Left ventricle myocardium inferior (tissue), 1 donor: ENCODE results near the gene PACRGL. TPM values are rescaled to one million over a fixed set of nuclear protein-coding genes. Genes with fewer than 3 reads are reported as not detected.

Source experiments
- DNase-seq: peaks from one replicate; pipeline ENCODE4 v3.0.0-alpha.2; 2020
- H3K27ac ChIP-seq: fragments of 200-600 bp; replicated peaks from 2 replicates; pipeline ENCODE4 v1.8.0; 2021
- H3K27me3 ChIP-seq: fragments of 200-600 bp; 2 replicates; pipeline ENCODE4 v1.8.0; 2021; ENCODE audit warnings: low read depth
- H3K36me3 ChIP-seq: fragments of 200-600 bp; 2 replicates; pipeline ENCODE4 v1.8.0; 2021
- H3K4me1 ChIP-seq: fragments of 200-600 bp; 2 replicates; pipeline ENCODE4 v1.8.0; 2021
- H3K4me3 ChIP-seq: fragments of 200-600 bp; 2 replicates; pipeline ENCODE4 v1.8.0; 2021; ENCODE audit warnings: mild to moderate bottlenecking, moderate library complexity
- H3K9me3 ChIP-seq: fragments of 200-600 bp; replicated peaks from 2 replicates; pipeline ENCODE4 v1.8.0; 2021
- intact Hi-C: fragments of 100-400 bp; cut with micrococcal nuclease; formaldehyde crosslinking; loops from one replicate; pipeline ENCODE4 v1.11.0; 2022
- long read RNA-seq: library from polyadenylated mRNA; unstranded; transcript quantifications from one replicate; pipeline ENCODE4 v2.0.0, GENCODE V29; 2021
- total RNA-seq: library from RNA; stranded (reverse); fragmentation: NEBNext Ultra II Directional; extraction: Animal tissue kit (Norgen Biotek cat#: 25700); gene quantifications from one replicate; pipeline ENCODE4 v1.2.1, GENCODE V29; 2021
- TF ChIP-seq, protein P1 (sequence below): fragments of 200-600 bp; IDR thresholded peaks from 2 replicates; pipeline ENCODE4 v1.8.0; 2021; ENCODE audit warnings: antibody characterized with exemption, mild to moderate bottlenecking, borderline replicate concordance
- donor health status: DM: no; HTN: yes; CAD: no; lungs with severe emphysema.

PACRGL gene
- total RNA-seq, result 9.8 TPM
- long read RNA-seq, partial matches to known transcripts, result 0 of 5 reads
- long read RNA-seq, other reads (novel, unspliced or antisense), result 5 of 5 reads

DNA sequence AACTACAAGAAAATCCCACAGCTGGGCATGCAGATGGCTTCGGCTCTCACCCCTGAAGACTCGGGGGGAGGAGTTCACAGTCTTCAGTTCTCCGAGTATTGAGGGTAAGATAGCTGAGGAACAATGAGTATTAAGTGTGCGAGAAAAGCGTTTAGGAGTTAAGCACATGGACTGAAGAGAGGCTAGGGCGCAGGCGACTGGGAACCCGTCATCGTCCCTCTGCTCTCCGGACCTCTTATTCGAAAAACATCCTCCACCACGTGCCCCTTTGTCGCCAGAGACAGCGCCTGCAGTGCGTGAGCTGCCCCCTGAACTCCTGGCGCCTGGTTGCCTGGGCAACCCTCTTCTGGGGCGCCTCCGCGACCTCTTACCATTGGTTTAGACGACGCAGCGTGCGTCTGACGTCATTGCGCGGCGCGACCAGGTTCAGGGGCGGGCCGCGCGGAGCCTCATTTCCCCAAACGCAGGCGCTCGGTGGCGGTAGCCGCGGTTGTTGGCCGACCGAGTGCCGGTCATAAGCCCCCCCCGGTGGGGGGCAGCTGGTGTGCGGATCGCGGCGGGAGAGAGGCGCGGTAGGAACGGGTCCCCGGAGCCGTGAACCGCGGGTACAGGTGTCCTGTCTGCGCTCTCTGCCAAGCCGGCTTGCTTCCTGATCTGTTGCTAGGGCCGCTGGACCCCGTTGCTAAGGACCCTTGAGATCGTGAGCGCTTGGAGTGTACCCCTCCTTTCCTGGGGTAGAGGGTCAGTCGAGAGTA is at the start of gene PACRGL:
Gene PACRGL (plus strand): TSS at position 452 of the 755 bp plus-strand sequence. CDS start 4,024 bp downstream, outside the sequence.
- TF ChIP-seq, protein P1, sequence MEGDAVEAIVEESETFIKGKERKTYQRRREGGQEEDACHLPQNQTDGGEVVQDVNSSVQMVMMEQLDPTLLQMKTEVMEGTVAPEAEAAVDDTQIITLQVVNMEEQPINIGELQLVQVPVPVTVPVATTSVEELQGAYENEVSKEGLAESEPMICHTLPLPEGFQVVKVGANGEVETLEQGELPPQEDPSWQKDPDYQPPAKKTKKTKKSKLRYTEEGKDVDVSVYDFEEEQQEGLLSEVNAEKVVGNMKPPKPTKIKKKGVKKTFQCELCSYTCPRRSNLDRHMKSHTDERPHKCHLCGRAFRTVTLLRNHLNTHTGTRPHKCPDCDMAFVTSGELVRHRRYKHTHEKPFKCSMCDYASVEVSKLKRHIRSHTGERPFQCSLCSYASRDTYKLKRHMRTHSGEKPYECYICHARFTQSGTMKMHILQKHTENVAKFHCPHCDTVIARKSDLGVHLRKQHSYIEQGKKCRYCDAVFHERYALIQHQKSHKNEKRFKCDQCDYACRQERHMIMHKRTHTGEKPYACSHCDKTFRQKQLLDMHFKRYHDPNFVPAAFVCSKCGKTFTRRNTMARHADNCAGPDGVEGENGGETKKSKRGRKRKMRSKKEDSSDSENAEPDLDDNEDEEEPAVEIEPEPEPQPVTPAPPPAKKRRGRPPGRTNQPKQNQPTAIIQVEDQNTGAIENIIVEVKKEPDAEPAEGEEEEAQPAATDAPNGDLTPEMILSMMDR, result no peak
- intact Hi-C loops, result no loop called here
- no peaks in the 10 kb centered on the region for H3K27me3 ChIP-seq
- DNase-seq, result peak; percentile 93
- peak within 1 kb of the TSS; percentile 90 for H3K4me3 ChIP-seq
- H3K27ac ChIP-seq, result peak within 1 kb of the TSS; percentile 79
- peaks cover 11% of the 10 kb centered on the region for H3K36me3 ChIP-seq
- H3K4me1 ChIP-seq, result peaks cover 32% of the 10 kb centered on the region
- H3K9me3 ChIP-seq, result no peaks in the 10 kb centered on the region

- H3K9me3 ChIP-seq, result peaks cover 24% of the 10 kb centered on the region
Observed at GRCh38 chr4:20652226-20652885, 47.9 kb upstream of the PACRGL start.

DNA sequence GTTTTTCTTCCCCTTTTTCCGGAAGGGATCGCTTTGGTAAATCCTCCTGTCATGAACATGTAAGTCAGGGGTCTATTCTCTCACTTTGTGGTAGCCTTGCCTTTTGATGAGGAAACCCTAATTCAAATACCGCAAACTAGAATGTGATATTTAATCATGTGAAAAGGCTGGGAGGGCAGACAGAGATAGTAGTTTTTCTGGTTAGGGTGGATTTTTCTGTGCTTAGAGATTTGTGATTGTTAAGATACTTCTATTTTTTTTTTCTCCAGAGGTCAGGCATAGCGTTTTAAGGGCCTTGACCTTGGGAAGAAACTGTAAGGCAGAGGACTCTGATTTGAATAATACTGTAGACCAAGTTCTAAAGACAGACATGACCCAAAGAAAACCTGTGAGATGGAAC is 41.8 kb upstream of the PACRGL start:
- DNase-seq, result no peak
- Histone ChIP-seq H3K27ac (no peak overlapping the region), H3K27me3 (no peaks in the 10 kb centered on the region), H3K9me3 (peaks cover 2% of the 10 kb centered on the region), H3K4me1 (no peaks in the 10 kb centered on the region), H3K36me3 (no peaks in the 10 kb centered on the region), H3K4me3 (no peak overlapping the region)
- TF ChIP-seq, protein P1, result no peak
- intact Hi-C loops, result no loop called here

More at GRCh38 chr4:20652226-20652885, 47.9 kb upstream of the PACRGL start:
- Histone ChIP-seq H3K27me3 (no peaks in the 10 kb centered on the region), H3K27ac (no peak overlapping the region), H3K36me3 (no peaks in the 10 kb centered on the region), H3K4me1 (no peaks in the 10 kb centered on the region), H3K4me3 (no peak overlapping the region)
- intact Hi-C loops, result no loop called here
- TF ChIP-seq, protein P1, result no peak
- no peak for DNase-seq

DNA sequence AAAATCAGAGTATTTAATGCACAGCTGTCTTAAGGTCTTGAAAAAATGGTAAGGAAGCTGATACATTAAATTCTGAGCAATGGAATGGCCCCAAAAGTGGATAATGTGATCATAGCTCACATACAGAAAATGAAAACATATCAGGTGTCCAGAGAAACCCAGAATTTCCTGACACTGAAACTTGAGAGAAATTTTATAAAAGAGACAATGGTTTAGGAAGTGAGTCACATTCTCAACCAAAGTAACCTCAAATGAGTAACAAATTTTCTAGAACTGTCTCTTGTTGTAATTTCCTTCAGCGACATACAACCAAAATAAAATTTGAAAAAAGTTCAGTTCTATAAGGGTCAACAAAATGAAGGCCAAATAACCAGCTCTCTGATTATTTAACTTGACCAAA is 37.4 kb upstream of the PACRGL start:
- no peak for DNase-seq
- TF ChIP-seq, protein P1, result no peak
- intact Hi-C loops, result no loop called here
- Histone ChIP-seq H3K9me3 (no peaks in the 10 kb centered on the region), H3K27me3 (no peaks in the 10 kb centered on the region), H3K4me3 (no peak overlapping the region), H3K27ac (no peak overlapping the region), H3K4me1 (no peaks in the 10 kb centered on the region), H3K36me3 (no peaks in the 10 kb centered on the region)

GRCh38 chr4:20666012-20666860 is 34.0 kb upstream of the PACRGL start:
- intact Hi-C loops, result no loop called here
- no peak for DNase-seq
- H3K9me3 ChIP-seq, result no peaks in the 10 kb centered on the region
- no peak overlapping the region for H3K27ac ChIP-seq
- TF ChIP-seq, protein P1, result no peak
- no peaks in the 10 kb centered on the region for H3K4me1 ChIP-seq
- no peak overlapping the region for H3K4me3 ChIP-seq
- no peaks in the 10 kb centered on the region for H3K27me3 ChIP-seq
- no peaks in the 10 kb centered on the region for H3K36me3 ChIP-seq
